GM13976 (cell line): ENCODE data around the gene NALCN.

Experiments used
- DNase-seq: peaks from one replicate; pipeline ENCODE4 v3.0.0; 2012; ENCODE audit warnings: low spot score
- CTCF ChIP-seq: IDR thresholded peaks from 2 replicates; pipeline ENCODE4 v1.5.1; 2012; ENCODE audit warnings: borderline replicate concordance, mild to moderate bottlenecking; ENCODE audit not compliant: insufficient read depth; ENCODE audit errors: extremely low read depth, missing control alignments, control extremely low read depth
- in situ Hi-C: fragments of 300-500 bp; cut with MboI; formaldehyde crosslinking; loops from one replicate; pipeline ENCODE4 v1.12.0; 2022; ENCODE audit warnings: low sequenced_read_pairs, mixed read lengths, inconsistent platforms; ENCODE audit not compliant: unreplicated experiment

NALCN gene

GRCh38 chr13:101231751-101232428 is 184.4 kb downstream of the NALCN start:
- in situ Hi-C loops, result no loop called here
- no peak for TF ChIP-seq CTCF
- no peak for DNase-seq

- TF ChIP-seq CTCF, result no peak
- in situ Hi-C loops, result no loop called here
- no peak for DNase-seq
Observed at GRCh38 chr13:101230271-101230890, 185.9 kb downstream of the NALCN start.

- in situ Hi-C loops, result no loop called here
- TF ChIP-seq CTCF, result no peak
- no peak for DNase-seq
Observed at GRCh38 chr13:101219609-101220265, 196.6 kb downstream of the NALCN start.

GRCh38 chr13:101218484-101218883 is 197.8 kb downstream of the NALCN start:
- no peak for DNase-seq
- no peak for TF ChIP-seq CTCF
- in situ Hi-C loops, result no loop called here

- in situ Hi-C loops, result no loop called here
- TF ChIP-seq CTCF, result no peak
- DNase-seq, result no peak
Observed at GRCh38 chr13:101217086-101217485, 199.2 kb downstream of the NALCN start.

- TF ChIP-seq CTCF, result no peak
- in situ Hi-C loops, result no loop called here
- no peak for DNase-seq
Observed at GRCh38 chr13:101211261-101211660, 205.0 kb downstream of the NALCN start.
